ENCODE results near the gene HSD17B1.

DNA sequence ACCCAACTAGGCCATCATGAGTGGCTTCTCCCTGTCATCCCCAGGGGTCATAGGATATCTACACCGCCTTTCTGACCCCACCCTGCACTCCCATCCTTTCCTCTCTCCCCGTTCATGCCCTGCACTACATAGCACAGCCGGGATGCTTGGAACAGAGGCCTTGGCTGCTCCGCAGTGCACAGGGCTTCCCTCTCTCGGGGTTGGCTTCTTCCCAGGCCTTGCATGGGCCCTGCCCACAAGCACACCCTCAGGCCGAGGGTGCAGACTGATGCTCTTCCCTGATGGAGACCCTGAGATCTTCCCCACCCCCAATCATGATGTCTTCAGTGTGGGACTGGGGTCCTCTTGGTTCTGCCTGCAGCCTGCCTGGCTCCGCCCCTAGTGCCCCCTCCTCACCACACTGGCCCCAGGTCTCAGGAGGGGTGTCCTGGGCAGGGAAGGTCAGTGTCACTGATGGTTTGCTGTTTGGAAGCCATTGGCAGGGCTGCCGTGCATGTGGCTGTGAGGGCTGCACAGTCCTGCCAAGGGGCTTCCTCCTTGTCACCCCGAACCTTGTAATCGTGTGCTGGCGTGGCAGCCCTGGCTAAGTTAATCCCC, 31.0 kb upstream of the HSD17B1 start:
- TF ChIP-seq, protein P1, sequence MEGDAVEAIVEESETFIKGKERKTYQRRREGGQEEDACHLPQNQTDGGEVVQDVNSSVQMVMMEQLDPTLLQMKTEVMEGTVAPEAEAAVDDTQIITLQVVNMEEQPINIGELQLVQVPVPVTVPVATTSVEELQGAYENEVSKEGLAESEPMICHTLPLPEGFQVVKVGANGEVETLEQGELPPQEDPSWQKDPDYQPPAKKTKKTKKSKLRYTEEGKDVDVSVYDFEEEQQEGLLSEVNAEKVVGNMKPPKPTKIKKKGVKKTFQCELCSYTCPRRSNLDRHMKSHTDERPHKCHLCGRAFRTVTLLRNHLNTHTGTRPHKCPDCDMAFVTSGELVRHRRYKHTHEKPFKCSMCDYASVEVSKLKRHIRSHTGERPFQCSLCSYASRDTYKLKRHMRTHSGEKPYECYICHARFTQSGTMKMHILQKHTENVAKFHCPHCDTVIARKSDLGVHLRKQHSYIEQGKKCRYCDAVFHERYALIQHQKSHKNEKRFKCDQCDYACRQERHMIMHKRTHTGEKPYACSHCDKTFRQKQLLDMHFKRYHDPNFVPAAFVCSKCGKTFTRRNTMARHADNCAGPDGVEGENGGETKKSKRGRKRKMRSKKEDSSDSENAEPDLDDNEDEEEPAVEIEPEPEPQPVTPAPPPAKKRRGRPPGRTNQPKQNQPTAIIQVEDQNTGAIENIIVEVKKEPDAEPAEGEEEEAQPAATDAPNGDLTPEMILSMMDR (IDR thresholded peaks at IDR 0.05; ENCODE audit: extremely low read depth in 1 of 2, insufficient read depth in 1 of 2, low read depth in 1 of 2, low read length in 2 of 2), result no peak
- no peak for TF ChIP-seq POLR2A (IDR thresholded peaks at IDR 0.05; ENCODE audit: low read depth, low read length)
